Nephron progenitor cell (in vitro differentiated cells): ENCODE data around the gene AOAH.
A peak's percentile ranks its signal among the peaks of the same experiment; 100 is the strongest.

Experiments used
- DNase-seq: peaks from one replicate; pipeline ENCODE4 v3.0.0; 2021
- H3K27ac Mint-ChIP-seq: 2 replicates; pipeline ENCODE4 v1.8.0; 2021; ENCODE audit warnings: mild to moderate bottlenecking, moderate library complexity, mixed read lengths
- H3K27me3 Mint-ChIP-seq: 2 replicates; pipeline ENCODE4 v1.8.0; 2021; ENCODE audit warnings: mild to moderate bottlenecking, low read depth, mixed read lengths; ENCODE audit not compliant: poor library complexity
- H3K36me3 Mint-ChIP-seq: 2 replicates; pipeline ENCODE4 v1.8.0; 2021; ENCODE audit warnings: low read depth, mixed read lengths
- H3K4me1 Mint-ChIP-seq: 2 replicates; pipeline ENCODE4 v1.8.0; 2021; ENCODE audit warnings: mixed read lengths
- H3K4me3 Mint-ChIP-seq: 2 replicates; pipeline ENCODE4 v1.8.0; 2021; ENCODE audit warnings: mild to moderate bottlenecking, moderate library complexity, mixed read lengths
- H3K9me3 Mint-ChIP-seq: 2 replicates; pipeline ENCODE4 v1.8.0; 2021; ENCODE audit warnings: mild to moderate bottlenecking, moderate library complexity, mixed read lengths
- TF ChIP-seq, protein P1 (sequence below): fragments of 200-600 bp; sonication (generic); IDR thresholded peaks from 2 replicates; pipeline ENCODE4 v1.5.0; 2021; ENCODE audit warnings: antibody characterized with exemption

The AOAH gene

GRCh38 chr7:36648441-36648840 is 75.9 kb downstream of the AOAH start:
- TF ChIP-seq, protein P1, sequence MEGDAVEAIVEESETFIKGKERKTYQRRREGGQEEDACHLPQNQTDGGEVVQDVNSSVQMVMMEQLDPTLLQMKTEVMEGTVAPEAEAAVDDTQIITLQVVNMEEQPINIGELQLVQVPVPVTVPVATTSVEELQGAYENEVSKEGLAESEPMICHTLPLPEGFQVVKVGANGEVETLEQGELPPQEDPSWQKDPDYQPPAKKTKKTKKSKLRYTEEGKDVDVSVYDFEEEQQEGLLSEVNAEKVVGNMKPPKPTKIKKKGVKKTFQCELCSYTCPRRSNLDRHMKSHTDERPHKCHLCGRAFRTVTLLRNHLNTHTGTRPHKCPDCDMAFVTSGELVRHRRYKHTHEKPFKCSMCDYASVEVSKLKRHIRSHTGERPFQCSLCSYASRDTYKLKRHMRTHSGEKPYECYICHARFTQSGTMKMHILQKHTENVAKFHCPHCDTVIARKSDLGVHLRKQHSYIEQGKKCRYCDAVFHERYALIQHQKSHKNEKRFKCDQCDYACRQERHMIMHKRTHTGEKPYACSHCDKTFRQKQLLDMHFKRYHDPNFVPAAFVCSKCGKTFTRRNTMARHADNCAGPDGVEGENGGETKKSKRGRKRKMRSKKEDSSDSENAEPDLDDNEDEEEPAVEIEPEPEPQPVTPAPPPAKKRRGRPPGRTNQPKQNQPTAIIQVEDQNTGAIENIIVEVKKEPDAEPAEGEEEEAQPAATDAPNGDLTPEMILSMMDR, result no peak
- Mint-ChIP-seq H3K4me3 (no peak overlapping the region), H3K4me1 (peaks cover 45% of the 10 kb centered on the region), H3K36me3 (no peaks in the 10 kb centered on the region), H3K27ac (no peak overlapping the region), H3K27me3 (peaks cover 6% of the 10 kb centered on the region), H3K9me3 (no peaks in the 10 kb centered on the region)
- no peak for DNase-seq

DNA sequence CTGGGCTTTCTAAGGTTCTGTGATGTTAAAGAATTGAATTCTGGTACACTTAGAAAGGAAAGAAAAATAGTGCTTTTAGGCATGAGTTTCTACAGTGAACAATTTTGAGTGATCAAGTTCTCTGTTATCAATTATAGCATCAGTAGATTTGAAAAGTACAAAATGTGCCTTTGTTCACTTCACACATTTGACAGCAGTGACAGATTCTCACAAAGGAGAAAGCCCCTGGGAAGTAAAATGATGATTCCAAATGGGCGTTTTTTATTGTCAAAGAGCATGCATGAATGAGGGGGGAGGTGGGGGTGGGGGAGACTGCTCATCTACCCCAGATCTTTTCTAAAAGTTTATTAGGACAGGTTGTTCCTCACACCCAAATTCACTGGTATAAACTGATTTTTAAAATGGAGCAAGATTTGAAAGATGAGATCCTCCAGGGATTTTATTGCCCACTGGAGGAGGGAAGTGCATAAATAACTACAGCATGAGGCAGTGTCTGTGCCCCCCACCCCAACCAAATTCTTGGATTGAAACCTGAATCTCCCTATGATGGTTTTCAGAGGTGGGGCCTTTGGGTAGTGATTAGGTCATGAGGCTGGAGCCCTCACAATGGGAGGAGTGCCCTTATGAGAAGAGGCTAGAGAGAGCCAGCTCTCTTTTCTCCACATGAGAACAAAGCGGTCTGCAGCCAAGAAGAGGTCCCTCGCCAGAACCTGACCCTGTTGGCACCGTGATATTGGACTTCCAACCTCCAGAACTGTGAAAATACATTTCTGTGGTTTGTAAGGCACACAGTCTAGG is 79.5 kb downstream of the AOAH start:
- DNase-seq, result no peak
- H3K4me1 Mint-ChIP-seq, result peaks cover 40% of the 10 kb centered on the region
- no peaks in the 10 kb centered on the region for H3K36me3 Mint-ChIP-seq
- H3K27ac Mint-ChIP-seq, result peak overlapping the region; percentile 97
- TF ChIP-seq, protein P1, result no peak
- peaks cover 9% of the 10 kb centered on the region for H3K27me3 Mint-ChIP-seq
- peak overlapping the region; percentile 68 for H3K4me3 Mint-ChIP-seq
- H3K9me3 Mint-ChIP-seq, result no peaks in the 10 kb centered on the region

DNA sequence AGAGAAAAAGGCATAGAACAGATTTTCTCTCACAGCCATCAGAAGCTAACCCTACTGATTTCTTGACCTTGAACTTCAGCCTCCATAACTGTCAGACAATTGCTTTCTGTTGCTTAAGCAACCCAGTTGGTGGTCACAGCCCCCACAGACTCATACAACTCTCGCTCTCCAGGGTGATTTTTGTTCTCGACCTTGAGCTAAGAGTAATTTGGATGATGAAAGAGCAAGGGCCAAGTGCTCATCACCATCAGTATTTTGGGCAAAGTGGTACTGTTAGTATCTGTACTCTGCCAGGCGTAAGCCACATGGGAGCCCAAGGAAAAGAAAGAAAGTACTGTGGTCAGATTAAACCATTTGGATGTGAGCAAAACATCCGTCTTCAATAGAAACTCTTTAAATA is 81.9 kb downstream of the AOAH start:
- DNase-seq, result no peak
- H3K27me3 Mint-ChIP-seq, result peaks cover 3% of the 10 kb centered on the region
- no peaks in the 10 kb centered on the region for H3K9me3 Mint-ChIP-seq
- peaks cover 59% of the 10 kb centered on the region for H3K4me1 Mint-ChIP-seq
- H3K4me3 Mint-ChIP-seq, result no peak overlapping the region
- no peaks in the 10 kb centered on the region for H3K36me3 Mint-ChIP-seq
- TF ChIP-seq, protein P1, result no peak
- H3K27ac Mint-ChIP-seq, result no peak overlapping the region

- no peaks in the 10 kb centered on the region for H3K9me3 Mint-ChIP-seq
- H3K36me3 Mint-ChIP-seq, result no peaks in the 10 kb centered on the region
- TF ChIP-seq, protein P1, result no peak
- DNase-seq, result no peak
- no peak overlapping the region for H3K27ac Mint-ChIP-seq
- H3K4me3 Mint-ChIP-seq, result no peak overlapping the region
- H3K27me3 Mint-ChIP-seq, result peaks cover 3% of the 10 kb centered on the region
- peaks cover 56% of the 10 kb centered on the region for H3K4me1 Mint-ChIP-seq
Measured at GRCh38 chr7:36642010-36642409, 82.3 kb downstream of the AOAH start.

GRCh38 chr7:36640682-36641081 is 83.6 kb downstream of the AOAH start:
- TF ChIP-seq, protein P1, result no peak
- H3K36me3 Mint-ChIP-seq, result no peaks in the 10 kb centered on the region
- peaks cover 42% of the 10 kb centered on the region for H3K4me1 Mint-ChIP-seq
- no peak for DNase-seq
- H3K4me3 Mint-ChIP-seq, result no peak overlapping the region
- no peaks in the 10 kb centered on the region for H3K9me3 Mint-ChIP-seq
- H3K27me3 Mint-ChIP-seq, result peaks cover 3% of the 10 kb centered on the region
- no peak overlapping the region for H3K27ac Mint-ChIP-seq

GRCh38 chr7:36639826-36640225 is 84.5 kb downstream of the AOAH start:
- no peak overlapping the region for H3K4me3 Mint-ChIP-seq
- DNase-seq, result no peak
- no peak overlapping the region for H3K27ac Mint-ChIP-seq
- H3K36me3 Mint-ChIP-seq, result no peaks in the 10 kb centered on the region
- peaks cover 34% of the 10 kb centered on the region for H3K4me1 Mint-ChIP-seq
- H3K27me3 Mint-ChIP-seq, result peaks cover 3% of the 10 kb centered on the region
- H3K9me3 Mint-ChIP-seq, result no peaks in the 10 kb centered on the region
- TF ChIP-seq, protein P1, result no peak
